ENCODE measurements around the gene NOXO1. TPM values are rescaled to one million over a fixed set of nuclear protein-coding genes. Genes with fewer than 3 reads are reported as not detected.

The NOXO1 gene
- total RNA-seq, 4 donors from 2014 or later = 0.52 TPM; not detected in 3

DNA sequence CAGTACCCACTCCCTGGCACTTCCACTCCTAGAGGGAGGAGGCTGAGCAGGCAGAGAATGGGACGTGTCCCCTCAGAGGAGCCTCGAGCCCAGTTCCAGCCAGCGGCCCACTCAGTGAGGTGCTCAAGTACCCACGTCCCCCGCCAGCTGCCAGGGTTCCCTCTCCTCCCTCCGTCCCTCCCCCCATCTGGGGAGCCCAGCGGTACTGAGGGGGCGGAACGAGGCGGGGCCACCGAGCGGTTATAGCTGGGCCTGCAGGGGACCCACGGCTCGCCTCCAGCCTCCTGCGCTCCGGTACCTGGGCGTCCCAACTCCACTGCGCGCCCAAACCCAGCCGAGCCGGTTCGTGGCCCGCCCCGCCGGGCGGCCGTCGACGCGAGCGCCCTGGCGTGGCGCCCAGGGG, 38.2 kb upstream of the NOXO1 start, which contains the start of gene NPW:
TSS of gene NPW (plus strand) at position 268 of the 403 bp plus-strand sequence.
- H3K4me3 ChIP-seq = peak within 1 kb of the TSS in 2 of 4 donors; percentile 16 to 18
- H3K27ac ChIP-seq (replicated peaks in 1 of 4) = no peak within 1 kb of the TSS
- intact Hi-C loops (cut with DNase I) = no loop called here
- H3K27me3 ChIP-seq = peaks cover 0 to 57% (median 25%) of the 10 kb centered on the region in 4 donors
- 4% methylated on average over 15 of the region's 33 CpGs for WGBS
- TF ChIP-seq, protein P1, sequence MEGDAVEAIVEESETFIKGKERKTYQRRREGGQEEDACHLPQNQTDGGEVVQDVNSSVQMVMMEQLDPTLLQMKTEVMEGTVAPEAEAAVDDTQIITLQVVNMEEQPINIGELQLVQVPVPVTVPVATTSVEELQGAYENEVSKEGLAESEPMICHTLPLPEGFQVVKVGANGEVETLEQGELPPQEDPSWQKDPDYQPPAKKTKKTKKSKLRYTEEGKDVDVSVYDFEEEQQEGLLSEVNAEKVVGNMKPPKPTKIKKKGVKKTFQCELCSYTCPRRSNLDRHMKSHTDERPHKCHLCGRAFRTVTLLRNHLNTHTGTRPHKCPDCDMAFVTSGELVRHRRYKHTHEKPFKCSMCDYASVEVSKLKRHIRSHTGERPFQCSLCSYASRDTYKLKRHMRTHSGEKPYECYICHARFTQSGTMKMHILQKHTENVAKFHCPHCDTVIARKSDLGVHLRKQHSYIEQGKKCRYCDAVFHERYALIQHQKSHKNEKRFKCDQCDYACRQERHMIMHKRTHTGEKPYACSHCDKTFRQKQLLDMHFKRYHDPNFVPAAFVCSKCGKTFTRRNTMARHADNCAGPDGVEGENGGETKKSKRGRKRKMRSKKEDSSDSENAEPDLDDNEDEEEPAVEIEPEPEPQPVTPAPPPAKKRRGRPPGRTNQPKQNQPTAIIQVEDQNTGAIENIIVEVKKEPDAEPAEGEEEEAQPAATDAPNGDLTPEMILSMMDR (IDR thresholded peaks at IDR 0.05) = no peak
- no peak for TF ChIP-seq EP300 (IDR thresholded peaks at IDR 0.05)
- no peak for TF ChIP-seq POLR2AphosphoS5 (IDR thresholded peaks at IDR 0.05)
- no peak for TF ChIP-seq POLR2A (IDR thresholded peaks at IDR 0.05; ENCODE audit: low read depth)
- H3K4me1 ChIP-seq = peaks cover 23 to 38% (median 36%) of the 10 kb centered on the region in 4 donors
- H3K9me3 ChIP-seq = no peaks in the 10 kb centered on the region
- DNase-seq (ENCODE audit: extremely low spot score) = no peak
- H3K36me3 ChIP-seq = no peaks in the 10 kb centered on the region

DNA sequence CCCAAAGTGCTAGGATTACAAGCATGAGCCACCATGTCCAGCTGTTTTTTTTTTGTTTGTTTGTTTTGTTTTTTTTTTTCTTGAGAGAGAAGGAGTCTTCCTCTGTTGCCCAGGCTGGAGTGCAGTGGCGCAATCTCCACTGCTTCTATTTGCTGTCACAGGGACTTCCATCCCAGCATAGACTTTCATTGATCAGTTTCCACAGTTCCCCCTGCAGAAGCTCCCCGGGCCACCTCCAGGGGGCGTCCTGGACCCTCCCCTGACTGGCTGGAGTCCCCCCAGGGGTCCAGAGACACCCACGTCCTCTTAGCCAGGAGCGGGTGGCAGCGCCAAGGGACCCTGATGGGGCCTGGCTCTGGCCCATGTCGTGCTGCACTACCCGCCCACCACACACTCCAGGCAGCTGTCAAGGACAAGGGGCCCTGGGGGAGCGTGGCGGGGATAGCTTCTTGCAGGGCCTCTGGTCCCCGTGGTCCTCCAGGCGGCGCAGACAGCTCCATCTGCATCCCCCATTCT, 35.2 kb upstream of the NOXO1 start:
- TF ChIP-seq EP300 (IDR thresholded peaks at IDR 0.05) = no peak
- TF ChIP-seq, protein P1 (IDR thresholded peaks at IDR 0.05) = peak in 1 of 3 experiments; percentile 25
- H3K4me3 ChIP-seq = no peak overlapping the region
- peaks cover 0 to 45% (median 25%) of the 10 kb centered on the region in 4 donors for H3K27me3 ChIP-seq
- H3K9me3 ChIP-seq = no peaks in the 10 kb centered on the region
- WGBS = 54% methylated on average over 10 of the region's 13 CpGs
- DNase-seq (ENCODE audit: extremely low spot score) = no peak
- intact Hi-C loops (cut with DNase I) = no loop called here
- H3K27ac ChIP-seq (replicated peaks in 1 of 4) = no peak overlapping the region
- peaks cover 8 to 18% (median 16%) of the 10 kb centered on the region in 4 donors for H3K4me1 ChIP-seq
- H3K36me3 ChIP-seq = no peaks in the 10 kb centered on the region

DNA sequence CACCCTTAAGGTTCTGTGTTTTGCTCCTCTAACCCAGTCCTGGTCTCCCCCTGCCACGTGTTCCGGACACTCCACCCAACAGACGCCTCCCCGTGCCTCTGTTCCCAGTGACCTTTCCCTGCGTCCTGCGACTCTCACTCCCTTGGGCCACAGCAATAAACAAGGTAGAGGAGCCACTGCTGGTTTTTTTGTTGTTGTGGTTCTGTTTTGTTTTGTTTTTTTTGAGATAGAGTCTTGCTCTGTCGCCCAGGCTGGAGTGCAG, 34.6 kb upstream of the NOXO1 start:
- Histone ChIP-seq H3K4me1 (peaks cover 8 to 17% (median 16%) of the 10 kb centered on the region in 4 donors), H3K4me3 (no peak overlapping the region), H3K36me3 (no peaks in the 10 kb centered on the region), H3K9me3 (no peaks in the 10 kb centered on the region), H3K27ac (replicated peaks in 1 of 4) (no peak overlapping the region), H3K27me3 (peaks cover 0 to 40% (median 20%) of the 10 kb centered on the region in 4 donors)
- 86% methylated on average over 7 of the region's 7 CpGs for WGBS
- TF ChIP-seq EP300 (IDR thresholded peaks at IDR 0.05) (no peak), POLR2AphosphoS5 (IDR thresholded peaks at IDR 0.05) (no peak), POLR2A (IDR thresholded peaks at IDR 0.05; ENCODE audit: low read depth) (no peak)
- TF ChIP-seq, protein P1 (IDR thresholded peaks at IDR 0.05) = no peak
- intact Hi-C loops (cut with DNase I) = no loop called here
- no peak for DNase-seq (ENCODE audit: extremely low spot score)

DNA sequence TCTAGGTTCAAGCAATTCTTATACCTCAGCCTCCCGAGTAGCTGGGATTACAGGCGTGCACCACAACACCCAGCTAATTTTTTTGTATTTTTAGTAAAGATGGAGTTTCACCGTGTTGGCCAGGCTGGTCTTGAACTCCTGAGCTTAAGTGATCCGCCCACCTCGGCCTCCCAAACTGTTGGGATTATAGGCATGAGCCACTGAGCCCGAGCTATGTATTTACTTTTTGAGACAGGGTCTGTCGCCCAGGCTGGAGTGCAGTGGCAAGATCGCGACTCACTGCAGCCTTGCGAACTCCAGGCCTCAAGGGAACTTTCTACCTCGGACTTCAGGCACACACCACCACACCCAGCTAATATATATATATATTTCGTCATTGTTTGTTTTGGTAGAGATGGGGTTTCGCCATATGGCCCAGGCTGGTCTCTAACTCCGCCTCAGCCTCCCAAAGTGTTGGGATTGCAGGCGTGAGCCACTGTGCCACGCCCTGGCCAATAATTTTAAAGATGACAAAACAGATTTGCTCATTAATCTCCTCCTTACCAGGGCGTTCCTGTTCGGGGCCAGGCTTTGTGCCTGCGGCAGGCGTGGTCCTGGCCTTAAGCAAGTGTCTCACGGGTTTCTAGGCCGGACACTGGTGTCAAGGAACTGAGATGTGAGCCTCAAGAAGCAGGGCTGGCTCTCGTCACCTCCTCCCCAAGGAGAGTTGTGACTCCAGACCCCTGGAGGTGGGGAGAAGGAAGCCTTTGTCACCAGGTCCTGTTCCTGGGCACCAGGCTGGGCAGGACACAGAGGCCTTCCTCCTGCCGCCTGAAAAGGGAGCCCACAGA, 34.1 kb upstream of the NOXO1 start:
- 84% methylated on average over 24 of the region's 24 CpGs for WGBS
- Histone ChIP-seq H3K4me1 (peaks cover 10 to 16% (median 15%) of the 10 kb centered on the region in 4 donors), H3K36me3 (no peaks in the 10 kb centered on the region), H3K27ac (replicated peaks in 1 of 4) (no peak overlapping the region), H3K27me3 (peaks cover 0 to 34% (median 15%) of the 10 kb centered on the region in 4 donors), H3K9me3 (no peaks in the 10 kb centered on the region), H3K4me3 (no peak overlapping the region)
- TF ChIP-seq POLR2AphosphoS5 (IDR thresholded peaks at IDR 0.05) (no peak), POLR2A (IDR thresholded peaks at IDR 0.05; ENCODE audit: low read depth) (no peak), EP300 (IDR thresholded peaks at IDR 0.05) (no peak)
- TF ChIP-seq, protein P1 (IDR thresholded peaks at IDR 0.05) = no peak
- no peak for DNase-seq (ENCODE audit: extremely low spot score)
- intact Hi-C loops (cut with DNase I) = no loop called here

Data from esophagus muscularis mucosa (tissue), 4 donors.